ENCODE measurements around the gene RPS15.

The RPS15 gene

GRCh38 chr19:1421958-1422305 is 16.3 kb upstream of the RPS15 start (continued):
- TF ChIP-seq CSRNP3 (CRISPR knock-in tag; IDR thresholded peaks at IDR 0.05) (no peak), TSHZ2 (CRISPR knock-in tag; IDR thresholded peaks at IDR 0.05) (no peak), TOX (CRISPR knock-in tag; IDR thresholded peaks at IDR 0.05; ENCODE audit: borderline replicate concordance) (no peak), PPARA (CRISPR knock-in tag; IDR thresholded peaks at IDR 0.05; ENCODE audit: borderline replicate concordance) (no peak)

- no peak for ATAC-seq
- no peak for TF ChIP-seq ZNF70 (CRISPR knock-in tag; IDR thresholded peaks at IDR 0.05)
- TF ChIP-seq PPARA (CRISPR knock-in tag; IDR thresholded peaks at IDR 0.05; ENCODE audit: borderline replicate concordance): no peak
- TF ChIP-seq OSR1 (CRISPR knock-in tag; IDR thresholded peaks at IDR 0.05): no peak
- TF ChIP-seq ARNTL (CRISPR knock-in tag; IDR thresholded peaks at IDR 0.05; ENCODE audit: borderline replicate concordance, low read depth): no peak
- no peak for TF ChIP-seq POU6F1 (CRISPR knock-in tag; IDR thresholded peaks at IDR 0.05; ENCODE audit: borderline replicate concordance, low read depth)
- TF ChIP-seq RARB (CRISPR knock-in tag; IDR thresholded peaks at IDR 0.05): no peak
- no peak for TF ChIP-seq TCF4 (CRISPR knock-in tag; IDR thresholded peaks at IDR 0.05; ENCODE audit: borderline replicate concordance)
- no peak for TF ChIP-seq ESRRG (CRISPR knock-in tag; IDR thresholded peaks at IDR 0.05)
- TF ChIP-seq ISL1 (CRISPR knock-in tag; IDR thresholded peaks at IDR 0.05): no peak
- TF ChIP-seq CSRNP3 (CRISPR knock-in tag; IDR thresholded peaks at IDR 0.05): no peak
- no peak for TF ChIP-seq ZNF8 (CRISPR knock-in tag; IDR thresholded peaks at IDR 0.05)
- no peak for TF ChIP-seq SNAI2 (CRISPR knock-in tag; IDR thresholded peaks at IDR 0.05)
- TF ChIP-seq CSDC2 (CRISPR knock-in tag; IDR thresholded peaks at IDR 0.05): no peak
- no peak for TF ChIP-seq ZFP3 (CRISPR knock-in tag; IDR thresholded peaks at IDR 0.05)
- no peak for TF ChIP-seq TOX (CRISPR knock-in tag; IDR thresholded peaks at IDR 0.05; ENCODE audit: borderline replicate concordance)
- no peak for TF ChIP-seq ZC3H10 (CRISPR knock-in tag; IDR thresholded peaks at IDR 0.05)
- TF ChIP-seq ZNF565 (CRISPR knock-in tag; conservative IDR thresholded peaks at IDR 0.05; ENCODE audit: low read depth): no peak
- TF ChIP-seq GLIS3 (CRISPR knock-in tag; IDR thresholded peaks at IDR 0.05): no peak
- no peak for TF ChIP-seq PATZ1 (CRISPR knock-in tag; IDR thresholded peaks at IDR 0.05; ENCODE audit: borderline replicate concordance)
Observed at GRCh38 chr19:1422360-1422759, 15.8 kb upstream of the RPS15 start.

- no peak for ATAC-seq
- no peak for TF ChIP-seq PPARA (CRISPR knock-in tag; IDR thresholded peaks at IDR 0.05; ENCODE audit: borderline replicate concordance)
- no peak for TF ChIP-seq ISL1 (CRISPR knock-in tag; IDR thresholded peaks at IDR 0.05)
- no peak for TF ChIP-seq BACH2 (CRISPR knock-in tag; IDR thresholded peaks at IDR 0.05; ENCODE audit: borderline replicate concordance)
- TF ChIP-seq CREB5 (CRISPR knock-in tag; IDR thresholded peaks at IDR 0.05; ENCODE audit: low read depth): no peak
- TF ChIP-seq ZNF8 (CRISPR knock-in tag; IDR thresholded peaks at IDR 0.05): no peak
- TF ChIP-seq ZC3H10 (CRISPR knock-in tag; IDR thresholded peaks at IDR 0.05): no peak
- TF ChIP-seq ZFP30 (CRISPR knock-in tag; IDR thresholded peaks at IDR 0.05): no peak
- no peak for TF ChIP-seq ESRRG (CRISPR knock-in tag; IDR thresholded peaks at IDR 0.05)
- no peak for TF ChIP-seq CSRNP3 (CRISPR knock-in tag; IDR thresholded peaks at IDR 0.05)
- TF ChIP-seq POU6F1 (CRISPR knock-in tag; IDR thresholded peaks at IDR 0.05; ENCODE audit: borderline replicate concordance, low read depth): no peak
- TF ChIP-seq TOX (CRISPR knock-in tag; IDR thresholded peaks at IDR 0.05; ENCODE audit: borderline replicate concordance): no peak
- TF ChIP-seq ARNTL (CRISPR knock-in tag; IDR thresholded peaks at IDR 0.05; ENCODE audit: borderline replicate concordance, low read depth): no peak
- no peak for TF ChIP-seq SNAI2 (CRISPR knock-in tag; IDR thresholded peaks at IDR 0.05)
Observed at GRCh38 chr19:1422943-1423342, 15.3 kb upstream of the RPS15 start.
